Mucosa of descending colon (tissue), 3 donors: ENCODE results near the gene PTK6. TPM values are rescaled to one million over a fixed set of nuclear protein-coding genes. Genes with fewer than 3 reads are reported as not detected.

Experiments
- ATAC-seq: fragments of 200-7000 bp; cut with Tn5 transposase; one replicate; pipeline ENCODE4 v1.9.1; 2020; ENCODE audit warnings: mild to moderate bottlenecking, moderate library complexity
- DNase-seq, 3 donors: peaks; one replicate each; pipeline ENCODE4 v3.0.0-alpha.2; 2020
- H3K36me3 ChIP-seq: fragments of 200-600 bp; one replicate; pipeline ENCODE4 v1.8.0; 2021; ENCODE audit warnings: low read depth, mild to moderate bottlenecking
- H3K4me1 ChIP-seq: fragments of 200-600 bp; one replicate; pipeline ENCODE4 v1.8.0; 2021; ENCODE audit warnings: low read depth, mild to moderate bottlenecking
- H3K4me3 ChIP-seq: fragments of 200-600 bp; one replicate; pipeline ENCODE4 v1.8.0; 2021; ENCODE audit warnings: mild to moderate bottlenecking
- H3K9me3 ChIP-seq: fragments of 200-600 bp; one replicate; pipeline ENCODE4 v1.8.0; 2021; ENCODE audit warnings: mild to moderate bottlenecking
- CTCF ChIP-seq: fragments of 200-600 bp; IDR thresholded peaks from one replicate; pipeline ENCODE4 v1.8.0; 2022; ENCODE audit warnings: antibody characterized with exemption, mild to moderate bottlenecking
- intact Hi-C, 2 donors: fragments of 100-400 bp; cut with DNase I in 1 of 2; cut with micrococcal nuclease in 1 of 2; formaldehyde crosslinking; loops; one replicate each; pipeline versions ENCODE4 v1.11.0 to v1.11.1; 2022; cut with DNase I, micrococcal nuclease
- total RNA-seq, 3 donors: library from RNA; stranded (reverse); fragmentation: NEBNext Ultra II Directional in 2 of 3; extraction: Animal tissue kit (Norgen Biotek cat#: 25700) in 2 of 3; gene quantifications; one replicate each; pipeline versions ENCODE4 v1.2.1 to v1.2.4, GENCODE V29; 2021 to 2023
- donor health status: DM: no; HTN: no; CAD: no; lungs with moderate emphysema.
- donor health status: DM: no; HTN: no; CAD: no.
- donor health status: DM: no; HTN: yes; CAD: no.

Gene PTK6
- total RNA-seq, 3 donors from 2014 or later, result 39.5 to 91.7 (median 87.1) TPM

GRCh38 chr20:63553933-63554290 is 16.7 kb upstream of the PTK6 start, which contains the start of gene FNDC11:
Gene FNDC11 (plus strand): TSS chr20:63554159. CDS start chr20:63555664, 1,505 bp downstream.
- no peaks in the 10 kb centered on the region for H3K36me3 ChIP-seq
- H3K4me3 ChIP-seq, result no peak within 1 kb of the TSS
- no peak for TF ChIP-seq CTCF
- peak; percentile 42 for ATAC-seq
- no peak for DNase-seq
- no peaks in the 10 kb centered on the region for H3K4me1 ChIP-seq
- no peaks in the 10 kb centered on the region for H3K9me3 ChIP-seq
- intact Hi-C loops, result no loop called here

- intact Hi-C loops, result no loop called here
- DNase-seq (peak; percentile 79 to 90 (median 82)), ATAC-seq (peak; percentile 87)
- Histone ChIP-seq H3K4me3 (no peak overlapping the region), H3K9me3 (no peaks in the 10 kb centered on the region), H3K36me3 (no peaks in the 10 kb centered on the region), H3K4me1 (no peaks in the 10 kb centered on the region)
- no peak for TF ChIP-seq CTCF
Observed at GRCh38 chr20:63553251-63553932, 16.2 kb upstream of the PTK6 start.

- ATAC-seq, result peak; percentile 18
- TF ChIP-seq CTCF, result no peak
- no peak for DNase-seq
- no peaks in the 10 kb centered on the region for H3K9me3 ChIP-seq
- H3K4me1 ChIP-seq, result no peaks in the 10 kb centered on the region
- intact Hi-C loops, result no loop called here
- no peak overlapping the region for H3K4me3 ChIP-seq
- H3K36me3 ChIP-seq, result no peaks in the 10 kb centered on the region
Observed at GRCh38 chr20:63552481-63553249, 15.5 kb upstream of the PTK6 start.

DNA sequence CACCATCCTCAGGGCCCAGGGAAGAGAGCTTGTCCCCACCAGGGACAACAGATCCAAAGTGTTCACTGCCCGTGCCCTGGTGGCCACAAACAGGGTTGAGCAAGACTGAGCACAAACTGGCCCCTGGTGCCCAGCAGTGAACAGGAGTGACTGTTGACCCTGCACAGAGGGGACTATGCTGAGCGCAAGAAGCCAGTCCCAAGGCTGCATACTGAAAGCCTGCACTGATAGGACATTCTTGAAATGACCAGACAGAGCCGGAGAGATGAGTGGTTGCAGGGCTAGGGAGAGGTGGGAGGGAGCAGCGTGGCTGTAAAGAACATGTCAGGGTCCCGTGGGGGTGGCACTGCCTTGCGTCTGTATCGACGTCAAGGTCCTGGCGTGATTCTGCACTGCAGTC is 13.9 kb upstream of the PTK6 start:
- H3K4me3 ChIP-seq, result no peak overlapping the region
- no peak for DNase-seq
- no peak for ATAC-seq
- H3K36me3 ChIP-seq, result no peaks in the 10 kb centered on the region
- no peaks in the 10 kb centered on the region for H3K9me3 ChIP-seq
- peaks cover 13% of the 10 kb centered on the region for H3K4me1 ChIP-seq
- no peak for TF ChIP-seq CTCF
- intact Hi-C loops, result no loop called here

GRCh38 chr20:63549679-63550282 is 12.6 kb upstream of the PTK6 start:
- intact Hi-C loops, result no loop called here
- no peaks in the 10 kb centered on the region for H3K36me3 ChIP-seq
- TF ChIP-seq CTCF, result no peak
- no peak overlapping the region for H3K4me3 ChIP-seq
- ATAC-seq (no peak), DNase-seq (no peak)
- no peaks in the 10 kb centered on the region for H3K9me3 ChIP-seq
- peaks cover 24% of the 10 kb centered on the region for H3K4me1 ChIP-seq
